K562 (cell line): ENCODE data around the gene BCAS3.

Experiments used
- ADNP ChIP-seq: fragments of 200-800 bp; sonication (Bioruptor generic); IDR thresholded peaks from 2 replicates; pipeline ENCODE4 v1.6.1; 2016; ENCODE audit warnings: missing genetic modification characterization, missing compliant biosample characterization
- CTCF ChIP-seq, 3 experiments: IDR thresholded peaks in 2 of 3; conservative IDR thresholded peaks in 1 of 3; 2 replicates each; pipeline ENCODE4 v1.5.1; 2011 to 2012; ENCODE audit warnings: low read length in 3 of 3, mild to moderate bottlenecking in 3 of 3, control low read depth in 2 of 3, improper control_type of control experiment in 1 of 3, inconsistent platforms in 1 of 3, low read depth in 1 of 3, mixed read lengths in 1 of 3, moderate library complexity in 1 of 3; ENCODE audit not compliant: insufficient read depth in 2 of 3
- JUND ChIP-seq, 2 experiments: IDR thresholded peaks; 2 replicates in 1 of 2; 3 replicates in 1 of 2; pipeline ENCODE4 v1.6.1; 2011; ENCODE audit warnings: borderline replicate concordance in 2 of 2, low read depth in 2 of 2, low read length in 2 of 2, improper control_type of control experiment in 1 of 2, missing biosample characterization in 1 of 2, missing genetic modification characterization in 1 of 2, missing genetic modification reagents in 1 of 2
- MEF2A ChIP-seq: IDR thresholded peaks from 2 replicates; pipeline ENCODE4 v1.6.1; 2011; ENCODE audit warnings: low read depth, mild to moderate bottlenecking, low read length, moderate library complexity; ENCODE audit not compliant: control insufficient read depth
- TF ChIP-seq, protein P1 (sequence below), 2 experiments: fragments of 450-650 bp in 1 of 2; sonication (generic) in 1 of 2; formaldehyde crosslinking; conservative IDR thresholded peaks; 2 replicates each; pipeline versions ENCODE4 v1.4.0 to v1.8.1; 2020 to 2022; ENCODE audit warnings: mild to moderate bottlenecking in 1 of 2, missing genetic modification reagents in 1 of 2

- TF ChIP-seq, protein P1, sequence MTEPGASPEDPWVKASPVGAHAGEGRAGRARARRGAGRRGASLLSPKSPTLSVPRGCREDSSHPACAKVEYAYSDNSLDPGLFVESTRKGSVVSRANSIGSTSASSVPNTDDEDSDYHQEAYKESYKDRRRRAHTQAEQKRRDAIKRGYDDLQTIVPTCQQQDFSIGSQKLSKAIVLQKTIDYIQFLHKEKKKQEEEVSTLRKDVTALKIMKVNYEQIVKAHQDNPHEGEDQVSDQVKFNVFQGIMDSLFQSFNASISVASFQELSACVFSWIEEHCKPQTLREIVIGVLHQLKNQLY (CRISPR knock-in tag; conservative IDR thresholded peaks at IDR 0.05) = no peak
- no peak for TF ChIP-seq ADNP (tag)
- no peak for TF ChIP-seq MEF2A
- no peak for TF ChIP-seq CTCF (IDR thresholded peaks at IDR 0.05 in 2 of 3, conservative IDR thresholded peaks at IDR 0.05 in 1 of 3; ENCODE audit: insufficient read depth in 2 of 3, low read depth in 1 of 3, low read length in 3 of 3)
- TF ChIP-seq JUND (IDR thresholded peaks at IDR 0.05; ENCODE audit: borderline replicate concordance, low read depth, low read length) = no peak
- TF ChIP-seq JUND (tag; IDR thresholded peaks at IDR 0.05; ENCODE audit: borderline replicate concordance, low read depth, low read length) = no peak
Measured at GRCh38 chr17:61140081-61140786, 462.6 kb downstream of the BCAS3 start.
